Adrenal gland (tissue), 12 donors: ENCODE measurements around the gene MYCBP2. TPM values are rescaled to one million over a fixed set of nuclear protein-coding genes. Genes with fewer than 3 reads are reported as not detected.
A peak's percentile ranks its signal among the peaks of the same experiment; 100 is the strongest.

Source experiments
- DNase-seq, 7 donors: peaks; one replicate each; pipeline ENCODE4 v3.0.0-alpha.2; 2019 to 2020
- H3K27ac ChIP-seq, 5 donors: fragments of 200-600 bp; sonication (generic) in 4 of 5; 1 replicate in 3 of 5; 2 replicates in 2 of 5; pipeline versions ENCODE4 v1.5.1 to v1.8.0; 2016 to 2020; ENCODE audit warnings: mild to moderate bottlenecking in 1 of 5
- H3K27me3 ChIP-seq: fragments of 200-600 bp; 2 replicates; pipeline ENCODE4 v1.8.0; 2021
- H3K36me3 ChIP-seq, 2 donors: fragments of 200-600 bp; replicated peaks in 1 of 2; 1 replicate in 1 of 2; 2 replicates in 1 of 2; pipeline versions ENCODE4 v1.5.1 to v1.8.0; 2018 to 2022
- H3K4me1 ChIP-seq, 2 donors: fragments of 200-600 bp; replicated peaks in 1 of 2; 1 replicate in 1 of 2; 2 replicates in 1 of 2; pipeline versions ENCODE4 v1.5.1 to v1.8.0; 2018 to 2021
- H3K4me3 ChIP-seq, 4 donors: fragments of 200-600 bp; sonication (generic) in 3 of 4; one replicate each; pipeline ENCODE4 v1.5.1; 2016 to 2018
- H3K9me3 ChIP-seq, 3 donors: fragments of 200-600 bp; sonication (generic) in 1 of 3; replicated peaks in 1 of 3; 1 replicate in 2 of 3; 2 replicates in 1 of 3; pipeline versions ENCODE4 v1.5.1 to v1.8.0; 2016 to 2021
- POLR2A ChIP-seq, 2 donors: fragments of 450-650 bp; IDR thresholded peaks; one replicate each; pipeline ENCODE4 v1.6.1; 2017; ENCODE audit warnings: antibody characterized with exemption in 2 of 2, mild to moderate bottlenecking in 2 of 2, moderate library complexity in 1 of 2
- WGBS, 4 donors: extraction: QIAGEN DNeasy Blood & Tissue Kit in 2 of 4; methylation state at CpG; one replicate each; pipeline versions ENCODE4 v1.1.5 to v1.1.7; 2013 to 2017; 5-methylcytosine and 5-hydroxymethylcytosine counted together
- intact Hi-C, 2 donors: fragments of 100-400 bp; cut with DNase I; formaldehyde crosslinking; loops; one replicate each; pipeline versions ENCODE4 v1.14.1 to v1.15.0; 2022 to 2023
- polyA plus RNA-seq, 3 donors: library from polyadenylated mRNA; stranded (reverse); fragments of 200-250 nt in 2 of 3; fragments of 350-450 nt in 1 of 3; fragmentation: Illumina TruSeq in 1 of 3; extraction: RNeasy Lipid Tissue Mini Kit (QIAGEN cat#74804) in 1 of 3; gene quantifications; one replicate each; pipeline ENCODE4 v1.2.3, GENCODE V29; 2013 to 2014
- total RNA-seq, 9 donors: library from RNA; depleted of rRNA in 4 of 9; stranded (reverse); fragments of >200 nt in 4 of 9; fragments of 120-200 nt in 1 of 9; fragmentation: NEBNext Ultra II Directional in 1 of 9; extraction: Animal tissue kit (Norgen Biotek cat#: 25700) in 1 of 9; gene quantifications; one replicate each; pipeline versions ENCODE4 v1.1.0 to v1.2.4, GENCODE V29; 2013 to 2023
- TF ChIP-seq, protein P1 (sequence below), 6 experiments: fragments of 450-650 bp in 4 of 6; fragments of 200-600 bp in 2 of 6; sonication (generic) in 1 of 6; IDR thresholded peaks; 1 replicate in 5 of 6; 2 replicates in 1 of 6; pipeline versions ENCODE4 v1.5.1 to v1.8.0; 2016 to 2021; ENCODE audit warnings: antibody characterized with exemption in 6 of 6, mild to moderate bottlenecking in 2 of 6, moderate library complexity in 1 of 6
- donor health status: healthy with polysubstance abuse.
- donor health status: Bipolar disorder and iron deficiency.
- donor health status: DM: yes; HTN: yes; CAD: no.
- donor health status: DM: no; HTN: no; CAD: no.
- donor health status: DM: no; HTN: no; CAD: no.
- donor health status: DM: yes; HTN: yes; CAD: no.

MYCBP2 gene
- total and polyA plus RNA-seq, 12 donors, result 28.7 to 126 (median 68.8) TPM

GRCh38 chr13:77094773-77095172 lies 232.1 kb downstream of the MYCBP2 start:
- DNase-seq, result no peak
- Histone ChIP-seq H3K27ac (no peak overlapping the region), H3K9me3 (no peaks in the 10 kb centered on the region), H3K4me3 (no peak overlapping the region), H3K36me3 (peaks cover 0 to 23% of the 10 kb centered on the region in 2 donors), H3K4me1 (no peaks in the 10 kb centered on the region), H3K27me3 (no peaks in the 10 kb centered on the region)
- TF ChIP-seq, protein P1, sequence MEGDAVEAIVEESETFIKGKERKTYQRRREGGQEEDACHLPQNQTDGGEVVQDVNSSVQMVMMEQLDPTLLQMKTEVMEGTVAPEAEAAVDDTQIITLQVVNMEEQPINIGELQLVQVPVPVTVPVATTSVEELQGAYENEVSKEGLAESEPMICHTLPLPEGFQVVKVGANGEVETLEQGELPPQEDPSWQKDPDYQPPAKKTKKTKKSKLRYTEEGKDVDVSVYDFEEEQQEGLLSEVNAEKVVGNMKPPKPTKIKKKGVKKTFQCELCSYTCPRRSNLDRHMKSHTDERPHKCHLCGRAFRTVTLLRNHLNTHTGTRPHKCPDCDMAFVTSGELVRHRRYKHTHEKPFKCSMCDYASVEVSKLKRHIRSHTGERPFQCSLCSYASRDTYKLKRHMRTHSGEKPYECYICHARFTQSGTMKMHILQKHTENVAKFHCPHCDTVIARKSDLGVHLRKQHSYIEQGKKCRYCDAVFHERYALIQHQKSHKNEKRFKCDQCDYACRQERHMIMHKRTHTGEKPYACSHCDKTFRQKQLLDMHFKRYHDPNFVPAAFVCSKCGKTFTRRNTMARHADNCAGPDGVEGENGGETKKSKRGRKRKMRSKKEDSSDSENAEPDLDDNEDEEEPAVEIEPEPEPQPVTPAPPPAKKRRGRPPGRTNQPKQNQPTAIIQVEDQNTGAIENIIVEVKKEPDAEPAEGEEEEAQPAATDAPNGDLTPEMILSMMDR (IDR thresholded peaks at IDR 0.05), result no peak
- no peak for TF ChIP-seq POLR2A (IDR thresholded peaks at IDR 0.05)
- 96 to 100% (median 99%) methylated on average over 3 of the region's 3 CpGs for WGBS, 4 donors
- intact Hi-C loops, result no loop called here

- Histone ChIP-seq H3K4me1 (no peaks in the 10 kb centered on the region), H3K9me3 (no peaks in the 10 kb centered on the region), H3K27me3 (no peaks in the 10 kb centered on the region), H3K36me3 (peaks cover 0 to 22% of the 10 kb centered on the region in 2 donors), H3K4me3 (no peak overlapping the region), H3K27ac (no peak overlapping the region)
- DNase-seq, result no peak
- intact Hi-C loops, result no loop called here
- TF ChIP-seq, protein P1 (IDR thresholded peaks at IDR 0.05), result no peak
- no peak for TF ChIP-seq POLR2A (IDR thresholded peaks at IDR 0.05)
- WGBS, 4 donors, result 56 to 71% (median 63%) methylated on average over 1 of the region's 1 CpG
Observed at GRCh38 chr13:77093735-77094134, 233.2 kb downstream of the MYCBP2 start.

DNA sequence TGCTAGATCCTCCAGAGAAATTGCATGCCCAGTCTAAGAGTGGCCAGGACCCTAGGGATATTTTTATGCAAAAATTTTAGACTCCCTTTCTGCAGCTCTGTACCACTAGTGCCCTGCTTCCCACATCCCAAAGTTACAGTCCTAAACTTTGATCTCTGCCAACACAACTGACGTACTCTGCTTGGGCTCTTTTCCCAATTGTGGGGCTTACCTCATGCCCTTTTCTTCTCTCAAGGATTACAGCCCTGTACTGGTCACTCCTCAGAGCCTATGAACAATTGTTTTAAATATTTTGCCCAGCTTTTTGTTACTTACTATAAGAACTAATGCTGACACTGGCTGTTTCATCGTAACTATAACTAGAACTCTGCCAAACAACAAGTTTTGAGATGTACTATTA lies 242.1 kb downstream of the MYCBP2 start:
- Histone ChIP-seq H3K9me3 (no peaks in the 10 kb centered on the region), H3K4me1 (no peaks in the 10 kb centered on the region), H3K27ac (no peak overlapping the region), H3K36me3 (peaks cover 0 to 36% of the 10 kb centered on the region in 2 donors), H3K27me3 (no peaks in the 10 kb centered on the region), H3K4me3 (no peak overlapping the region)
- WGBS, 4 donors, result 93 to 99% (median 98%) methylated on average over 2 of the region's 2 CpGs
- intact Hi-C loops, result no loop called here
- TF ChIP-seq, protein P1 (IDR thresholded peaks at IDR 0.05), result no peak
- TF ChIP-seq POLR2A (IDR thresholded peaks at IDR 0.05), result no peak
- DNase-seq, result no peak

- Histone ChIP-seq H3K9me3 (no peaks in the 10 kb centered on the region), H3K4me1 (no peaks in the 10 kb centered on the region), H3K27me3 (no peaks in the 10 kb centered on the region), H3K4me3 (no peak overlapping the region), H3K36me3 (peaks cover 0 to 64% of the 10 kb centered on the region in 2 donors), H3K27ac (no peak overlapping the region)
- DNase-seq, result peak in 2 of 7 donors; percentile 7 to 13
- intact Hi-C loops, result no loop called here
- TF ChIP-seq, protein P1 (IDR thresholded peaks at IDR 0.05), result no peak
- TF ChIP-seq POLR2A (IDR thresholded peaks at IDR 0.05), result no peak
Observed at GRCh38 chr13:77079902-77080413, 246.9 kb downstream of the MYCBP2 start.
